GM12891 (cell line): Measurements from ENCODE around the gene ETFDH.

ENCODE experiments used
- POLR2A ChIP-seq: IDR thresholded peaks from 2 replicates; pipeline ENCODE4 v1.6.1; 2011; ENCODE audit warnings: low read depth, low read length, control low read depth
- POLR2AphosphoS5 ChIP-seq: IDR thresholded peaks from 2 replicates; pipeline ENCODE4 v1.6.1; 2011; ENCODE audit warnings: low read depth, low read length, control low read depth

DNA sequence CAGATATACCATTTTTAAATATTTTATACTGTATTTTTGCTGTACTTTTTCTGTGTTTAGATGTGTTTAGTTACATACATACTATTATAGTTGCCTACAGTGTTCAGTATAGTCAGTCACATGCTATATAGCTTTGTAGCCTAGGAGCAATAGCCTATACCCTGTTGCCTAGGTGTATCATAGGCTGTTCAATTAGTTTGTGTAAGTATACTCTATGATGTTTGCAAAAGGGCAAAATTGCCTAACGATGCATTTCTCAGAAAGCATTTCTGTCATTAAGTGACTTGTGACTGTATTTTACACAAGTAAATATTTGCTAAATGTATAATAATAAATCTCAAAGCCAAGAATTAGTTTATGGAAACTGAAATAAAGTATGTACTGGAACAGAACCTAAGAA lies 9.5 kb downstream of the ETFDH start:
- TF ChIP-seq POLR2A (no peak), POLR2AphosphoS5 (no peak)
